ENCODE data around the gene SORBS2. TPM values are rescaled to one million over a fixed set of nuclear protein-coding genes. Genes with fewer than 3 reads are reported as not detected.
A peak's percentile ranks its signal among the peaks of the same experiment; 100 is the strongest.

The SORBS2 gene
- total RNA-seq, 1 experiment from 2014 or later: 3.3 TPM

GRCh38 chr4:185672618-185673017 is 139.4 kb downstream of the SORBS2 start:
- no peak for DNase-seq (ENCODE audit: low read depth)

- DNase-seq (ENCODE audit: low read depth): no peak
These were observed 139.8 kb downstream of the SORBS2 start for GRCh38 chr4:185672151-185672550.

GRCh38 chr4:185671496-185671895 is 140.5 kb downstream of the SORBS2 start:
- DNase-seq (ENCODE audit: low read depth): no peak

GRCh38 chr4:185671066-185671465 is 140.9 kb downstream of the SORBS2 start:
- DNase-seq (ENCODE audit: low read depth): no peak

- no peak for DNase-seq (ENCODE audit: low read depth)
These were observed 142.7 kb downstream of the SORBS2 start for GRCh38 chr4:185669288-185669687.

GRCh38 chr4:185666156-185666555 is 145.8 kb downstream of the SORBS2 start:
- DNase-seq (ENCODE audit: low read depth): no peak

GRCh38 chr4:185665655-185666054 is 146.3 kb downstream of the SORBS2 start:
- DNase-seq (ENCODE audit: low read depth): no peak

- DNase-seq (ENCODE audit: low read depth): no peak
These were observed 147.5 kb downstream of the SORBS2 start for GRCh38 chr4:185664481-185664880.

GRCh38 chr4:185662030-185662778 is 149.8 kb downstream of the SORBS2 start:
- no peak for DNase-seq (ENCODE audit: low read depth)

GRCh38 chr4:185660340-185660739 is 151.7 kb downstream of the SORBS2 start:
- no peak for DNase-seq (ENCODE audit: low read depth)

GRCh38 chr4:185657699-185658098 is 154.3 kb downstream of the SORBS2 start:
- no peak for DNase-seq (ENCODE audit: low read depth)

- no peak for DNase-seq (ENCODE audit: low read depth)
These were observed 154.8 kb downstream of the SORBS2 start for GRCh38 chr4:185657183-185657582.

GRCh38 chr4:185656467-185656931 is 155.5 kb downstream of the SORBS2 start:
- DNase-seq (ENCODE audit: low read depth): peak; percentile 3

GRCh38 chr4:185654965-185655554 is 156.9 kb downstream of the SORBS2 start:
- DNase-seq (ENCODE audit: low read depth): no peak

- no peak for DNase-seq (ENCODE audit: low read depth)
These were observed 157.7 kb downstream of the SORBS2 start for GRCh38 chr4:185654311-185654710.

- DNase-seq (ENCODE audit: low read depth): no peak
These were observed 160.1 kb downstream of the SORBS2 start for GRCh38 chr4:185651851-185652250.

GRCh38 chr4:185651137-185651677 is 160.8 kb downstream of the SORBS2 start:
- no peak for DNase-seq (ENCODE audit: low read depth)

GRCh38 chr4:185648631-185649030 is 163.4 kb downstream of the SORBS2 start:
- no peak for DNase-seq (ENCODE audit: low read depth)

GRCh38 chr4:185645403-185645802 is 166.6 kb downstream of the SORBS2 start:
- DNase-seq (ENCODE audit: low read depth): no peak

- no peak for DNase-seq (ENCODE audit: low read depth)
These were observed 167.6 kb downstream of the SORBS2 start for GRCh38 chr4:185644408-185644807.

GRCh38 chr4:185642907-185643306 is 169.1 kb downstream of the SORBS2 start:
- DNase-seq (ENCODE audit: low read depth): no peak

- peak; percentile 5 for DNase-seq (ENCODE audit: low read depth)
These were observed 171.0 kb downstream of the SORBS2 start for GRCh38 chr4:185640811-185641675.

Measured in Daoy (cell line).